GM12878 (cell line): ENCODE results near the gene SH3GL2. TPM values are rescaled to one million over a fixed set of nuclear protein-coding genes. Genes with fewer than 3 reads are reported as not detected.

ENCODE experiments used
- ATAC-seq: fragments of 200-7000 bp; cut with Tn5 transposase; 3 replicates; pipeline ENCODE4 v1.9.1; 2020; ENCODE audit warnings: mild to moderate bottlenecking, moderate library complexity
- BruUV-seq: library from RNA; stranded (reverse); fragments of 400-500 nt; replicated peaks from 2 replicates; lab custom pipeline; 2021; lab: Mats Ljungman, UMichigan
- CTCF ChIA-PET: fragments of 300-600 bp; sonication (Branson Sonifier 250); formaldehyde crosslinking; extraction: SDS; loops from one replicate; lab custom pipeline; 2021; ENCODE audit warnings: inconsistent platforms; lab: Yijun Ruan, JAX
- POLR2A ChIA-PET: fragments of 350-600 bp; formaldehyde crosslinking; extraction: SDS; loops from one replicate; lab custom pipeline; 2021; ENCODE audit warnings: inconsistent platforms; lab: Charles Lee
- RAD21 ChIA-PET: fragments of 300-600 bp; sonication (Branson Sonifier 250); formaldehyde crosslinking; loops from one replicate; lab custom pipeline; 2023; ENCODE audit warnings: antibody characterized with exemption; ENCODE audit not compliant: unreplicated experiment; lab: Charles Lee
- SMC1A ChIA-PET: fragments of 300-600 bp; sonication (Branson Sonifier 250); formaldehyde crosslinking; loops from one replicate; lab custom pipeline; 2023; ENCODE audit not compliant: unreplicated experiment, uncharacterized antibody; lab: Charles Lee
- DNase-seq: peaks from one replicate; pipeline ENCODE4 v3.0.0-alpha.2; 2011; ENCODE audit warnings: low read depth, low spot score
- FAIRE-seq: peaks from 3 replicates; lab custom pipeline; 2011; peaks lifted over from hg19 to GRCh38; lab: Jason Lieb, UNC
- H2AFZ ChIP-seq: 2 replicates; pipeline ENCODE4 v1.6.0; 2011; ENCODE audit warnings: low read depth, low read length, control low read depth; ENCODE audit not compliant: control insufficient read depth
- H3K27ac ChIP-seq: 2 replicates; pipeline ENCODE4 v1.5.1; 2011; ENCODE audit warnings: control low read depth; ENCODE audit not compliant: control insufficient read depth, insufficient read depth
- H3K27me3 ChIP-seq, 2 experiments: replicated peaks in 1 of 2; 2 replicates each; pipeline versions ENCODE4 v1.6.0 to v1.6.1; 2011; ENCODE audit warnings: low read length in 1 of 2; ENCODE audit not compliant: control insufficient read depth in 2 of 2, insufficient read depth in 2 of 2
- H3K36me3 ChIP-seq, 2 experiments: 2 replicates each; pipeline ENCODE4 v1.5.1; 2011; ENCODE audit warnings: low read length in 1 of 2; ENCODE audit not compliant: control insufficient read depth in 2 of 2, insufficient read depth in 2 of 2
- H3K4me1 ChIP-seq: 2 replicates; pipeline ENCODE4 v1.6.1; 2011; ENCODE audit warnings: mild to moderate bottlenecking, low read length, moderate library complexity, mixed read lengths; ENCODE audit not compliant: control insufficient read depth, insufficient read depth
- H3K4me2 ChIP-seq: 2 replicates; pipeline ENCODE4 v1.6.0; 2011; ENCODE audit warnings: control low read depth; ENCODE audit not compliant: control insufficient read depth, insufficient read depth
- H3K4me3 ChIP-seq: fragments of 200-600 bp; sonication (generic); 2 replicates; pipeline ENCODE4 v1.5.1; 2016
- H3K79me2 ChIP-seq: 2 replicates; pipeline ENCODE4 v1.6.0; 2011; ENCODE audit warnings: low read length; ENCODE audit not compliant: control insufficient read depth, insufficient read depth
- H3K9ac ChIP-seq: 2 replicates; pipeline ENCODE4 v1.8.0; 2011; ENCODE audit warnings: low read length, control low read depth, mixed read lengths; ENCODE audit not compliant: control insufficient read depth, insufficient read depth
- H3K9me3 ChIP-seq: replicated peaks from 3 replicates; pipeline ENCODE4 v1.5.1; 2011; ENCODE audit warnings: mild to moderate bottlenecking, low read length; ENCODE audit not compliant: control insufficient read depth, insufficient read depth
- H4K20me1 ChIP-seq: 2 replicates; pipeline ENCODE4 v1.6.0; 2011; ENCODE audit not compliant: control insufficient read depth, insufficient read depth
- BMI1 ChIP-seq: fragments of 450-650 bp; IDR thresholded peaks from 2 replicates; pipeline ENCODE4 v1.6.1; 2016; ENCODE audit warnings: mild to moderate bottlenecking, moderate library complexity, borderline replicate concordance
- HDAC6 ChIP-seq: fragments of 200-600 bp; sonication (generic); IDR thresholded peaks from one replicate; pipeline ENCODE4 v1.8.0; 2017; ENCODE audit warnings: antibody characterized with exemption; ENCODE audit not compliant: unreplicated experiment
- JUND ChIP-seq: IDR thresholded peaks from 2 replicates; pipeline ENCODE4 v1.6.1; 2012; ENCODE audit warnings: low read depth, mild to moderate bottlenecking, low read length, improper control_type of control experiment, moderate library complexity
- MTA2 ChIP-seq: fragments of 450-650 bp; IDR thresholded peaks from 2 replicates; pipeline ENCODE4 v1.6.1; 2016; ENCODE audit warnings: low read depth, mild to moderate bottlenecking, moderate library complexity
- POLR2A ChIP-seq: IDR thresholded peaks from 2 replicates; pipeline ENCODE4 v1.6.1; 2011; ENCODE audit warnings: low read depth, mild to moderate bottlenecking, low read length
- RAD21 ChIP-seq: IDR thresholded peaks from 2 replicates; pipeline ENCODE4 v1.6.1; 2011; ENCODE audit warnings: mild to moderate bottlenecking, low read depth, low read length, moderate library complexity; ENCODE audit not compliant: insufficient read depth
- RB1 ChIP-seq: fragments of 450-650 bp; formaldehyde crosslinking; IDR thresholded peaks from 2 replicates; pipeline ENCODE4 v1.6.1; 2017; ENCODE audit warnings: mild to moderate bottlenecking, borderline replicate concordance
- SMC3 ChIP-seq: IDR thresholded peaks from 2 replicates; pipeline ENCODE4 v1.6.1; 2011; ENCODE audit warnings: low read length, improper control_type of control experiment, borderline replicate concordance
- SREBF1 ChIP-seq: IDR thresholded peaks from 2 replicates; pipeline ENCODE4 v1.6.1; 2012; ENCODE audit warnings: mild to moderate bottlenecking, low read length
- TAF1 ChIP-seq: IDR thresholded peaks from 2 replicates; pipeline ENCODE4 v1.6.1; 2011; ENCODE audit warnings: mild to moderate bottlenecking, low read depth, low read length, borderline replicate concordance
- ZNF207 ChIP-seq: fragments of 450-650 bp; IDR thresholded peaks from 2 replicates; pipeline ENCODE4 v1.6.1; 2014; ENCODE audit warnings: antibody characterized with exemption, mild to moderate bottlenecking, borderline replicate concordance
- ZSCAN29 ChIP-seq: fragments of 450-650 bp; IDR thresholded peaks from 2 replicates; pipeline ENCODE4 v1.6.1; 2017; ENCODE audit warnings: mild to moderate bottlenecking, moderate library complexity
- WGBS: methylation state at CpG from one replicate; pipeline ENCODE4 v1.1.6; 2016; ENCODE audit warnings: low lambda C conversion rate; ENCODE audit not compliant: insufficient replicate concordance, insufficient coverage; ENCODE audit errors: missing lambda C conversion rate; 5-methylcytosine and 5-hydroxymethylcytosine counted together
- in situ Hi-C: fragments of 300-500 bp; cut with MboI; formaldehyde crosslinking; loops from 9 replicates; pipeline ENCODE4 v1.14.3; 2018; ENCODE audit warnings: mixed read lengths
- intact Hi-C: fragments of 100-400 bp; cut with micrococcal nuclease; formaldehyde crosslinking; loops from one replicate; pipeline ENCODE4 v1.14.2; 2022; ENCODE audit not compliant: unreplicated experiment
- polyA plus RNA-seq, 11 experiments: library from polyadenylated mRNA; depleted of rRNA in 4 of 11; unstranded in 6 of 11; stranded (reverse) in 5 of 11; fragments of >200 nt; fragmentation: Nextera tagmentation in 4 of 11; fragmentation: Illumina TruSeq in 1 of 11; extraction: Ambion mirVana in 4 of 11; extraction: Trizol in 1 of 11; gene quantifications; 1 replicate in 1 of 11; 2 replicates in 10 of 11; pipeline versions ENCODE4 v1.2.1 to v1.2.3, GENCODE V29; 2011 to 2016; ENCODE audit warnings: inconsistent platforms in 2 of 11, missing spikeins in 2 of 11, low read depth in 1 of 11
- total RNA-seq, 4 experiments: library from RNA; depleted of rRNA in 3 of 4; stranded (reverse); fragments of >200 nt in 3 of 4; fragmentation: Illumina TruSeq in 1 of 4; extraction: Trizol in 1 of 4; gene quantifications; 2 replicates each; pipeline versions ENCODE4 v1.2.1 to v1.2.3, GENCODE V29; 2013 to 2021
- TF ChIP-seq, protein P1 (sequence below): fragments of 450-650 bp; formaldehyde crosslinking; IDR thresholded peaks from 2 replicates; pipeline ENCODE4 v1.4.0; 2020; ENCODE audit warnings: mild to moderate bottlenecking, moderate library complexity
- TF ChIP-seq, protein P2 (sequence below): fragments of 450-650 bp; IDR thresholded peaks from 2 replicates; pipeline ENCODE4 v1.6.1; 2017; ENCODE audit warnings: mild to moderate bottlenecking, moderate library complexity

Gene SH3GL2
- total and polyA plus RNA-seq, 10 of the 15 experiments (the other 5 are each of a cell fraction or from before 2014, with no cell fraction given): not detected

GRCh38 chr9:17611342-17611741 lies 32.5 kb downstream of the SH3GL2 start (continued):
- TF ChIP-seq RB1 (no peak), POLR2A (no peak), RAD21 (no peak), HDAC6 (no peak)

DNA sequence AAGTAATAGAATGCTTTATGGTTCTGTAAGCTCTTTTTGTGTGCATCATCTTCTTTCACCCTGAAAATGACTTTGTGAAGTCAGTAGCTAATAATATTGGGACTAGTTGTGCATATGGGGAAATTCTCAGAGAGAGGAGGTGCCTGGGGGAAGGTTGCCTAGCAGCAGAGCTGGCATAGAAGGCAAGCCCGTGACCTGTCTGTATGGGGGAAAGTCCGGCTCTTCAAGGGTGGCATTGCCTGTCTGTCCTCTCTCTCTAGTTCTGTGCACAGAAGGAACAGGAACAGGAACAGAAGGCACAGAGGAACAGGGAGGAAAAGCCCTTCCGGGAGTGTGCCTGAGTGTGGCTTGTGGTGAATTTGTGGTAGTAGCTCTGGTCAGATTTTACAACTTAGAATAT lies 33.1 kb downstream of the SH3GL2 start:
- 0% methylated on average over 3 of the region's 3 CpGs for whole genome bisulfite sequencing
- no peak for TF ChIP-seq JUND
- TF ChIP-seq BMI1: no peak
- TF ChIP-seq, protein P1, sequence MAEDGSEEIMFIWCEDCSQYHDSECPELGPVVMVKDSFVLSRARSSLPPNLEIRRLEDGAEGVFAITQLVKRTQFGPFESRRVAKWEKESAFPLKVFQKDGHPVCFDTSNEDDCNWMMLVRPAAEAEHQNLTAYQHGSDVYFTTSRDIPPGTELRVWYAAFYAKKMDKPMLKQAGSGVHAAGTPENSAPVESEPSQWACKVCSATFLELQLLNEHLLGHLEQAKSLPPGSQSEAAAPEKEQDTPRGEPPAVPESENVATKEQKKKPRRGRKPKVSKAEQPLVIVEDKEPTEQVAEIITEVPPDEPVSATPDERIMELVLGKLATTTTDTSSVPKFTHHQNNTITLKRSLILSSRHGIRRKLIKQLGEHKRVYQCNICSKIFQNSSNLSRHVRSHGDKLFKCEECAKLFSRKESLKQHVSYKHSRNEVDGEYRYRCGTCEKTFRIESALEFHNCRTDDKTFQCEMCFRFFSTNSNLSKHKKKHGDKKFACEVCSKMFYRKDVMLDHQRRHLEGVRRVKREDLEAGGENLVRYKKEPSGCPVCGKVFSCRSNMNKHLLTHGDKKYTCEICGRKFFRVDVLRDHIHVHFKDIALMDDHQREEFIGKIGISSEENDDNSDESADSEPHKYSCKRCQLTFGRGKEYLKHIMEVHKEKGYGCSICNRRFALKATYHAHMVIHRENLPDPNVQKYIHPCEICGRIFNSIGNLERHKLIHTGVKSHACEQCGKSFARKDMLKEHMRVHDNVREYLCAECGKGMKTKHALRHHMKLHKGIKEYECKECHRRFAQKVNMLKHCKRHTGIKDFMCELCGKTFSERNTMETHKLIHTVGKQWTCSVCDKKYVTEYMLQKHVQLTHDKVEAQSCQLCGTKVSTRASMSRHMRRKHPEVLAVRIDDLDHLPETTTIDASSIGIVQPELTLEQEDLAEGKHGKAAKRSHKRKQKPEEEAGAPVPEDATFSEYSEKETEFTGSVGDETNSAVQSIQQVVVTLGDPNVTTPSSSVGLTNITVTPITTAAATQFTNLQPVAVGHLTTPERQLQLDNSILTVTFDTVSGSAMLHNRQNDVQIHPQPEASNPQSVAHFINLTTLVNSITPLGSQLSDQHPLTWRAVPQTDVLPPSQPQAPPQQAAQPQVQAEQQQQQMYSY: no peak
- TF ChIP-seq MTA2: no peak
- no peak for TF ChIP-seq ZSCAN29
- TF ChIP-seq, protein P2, sequence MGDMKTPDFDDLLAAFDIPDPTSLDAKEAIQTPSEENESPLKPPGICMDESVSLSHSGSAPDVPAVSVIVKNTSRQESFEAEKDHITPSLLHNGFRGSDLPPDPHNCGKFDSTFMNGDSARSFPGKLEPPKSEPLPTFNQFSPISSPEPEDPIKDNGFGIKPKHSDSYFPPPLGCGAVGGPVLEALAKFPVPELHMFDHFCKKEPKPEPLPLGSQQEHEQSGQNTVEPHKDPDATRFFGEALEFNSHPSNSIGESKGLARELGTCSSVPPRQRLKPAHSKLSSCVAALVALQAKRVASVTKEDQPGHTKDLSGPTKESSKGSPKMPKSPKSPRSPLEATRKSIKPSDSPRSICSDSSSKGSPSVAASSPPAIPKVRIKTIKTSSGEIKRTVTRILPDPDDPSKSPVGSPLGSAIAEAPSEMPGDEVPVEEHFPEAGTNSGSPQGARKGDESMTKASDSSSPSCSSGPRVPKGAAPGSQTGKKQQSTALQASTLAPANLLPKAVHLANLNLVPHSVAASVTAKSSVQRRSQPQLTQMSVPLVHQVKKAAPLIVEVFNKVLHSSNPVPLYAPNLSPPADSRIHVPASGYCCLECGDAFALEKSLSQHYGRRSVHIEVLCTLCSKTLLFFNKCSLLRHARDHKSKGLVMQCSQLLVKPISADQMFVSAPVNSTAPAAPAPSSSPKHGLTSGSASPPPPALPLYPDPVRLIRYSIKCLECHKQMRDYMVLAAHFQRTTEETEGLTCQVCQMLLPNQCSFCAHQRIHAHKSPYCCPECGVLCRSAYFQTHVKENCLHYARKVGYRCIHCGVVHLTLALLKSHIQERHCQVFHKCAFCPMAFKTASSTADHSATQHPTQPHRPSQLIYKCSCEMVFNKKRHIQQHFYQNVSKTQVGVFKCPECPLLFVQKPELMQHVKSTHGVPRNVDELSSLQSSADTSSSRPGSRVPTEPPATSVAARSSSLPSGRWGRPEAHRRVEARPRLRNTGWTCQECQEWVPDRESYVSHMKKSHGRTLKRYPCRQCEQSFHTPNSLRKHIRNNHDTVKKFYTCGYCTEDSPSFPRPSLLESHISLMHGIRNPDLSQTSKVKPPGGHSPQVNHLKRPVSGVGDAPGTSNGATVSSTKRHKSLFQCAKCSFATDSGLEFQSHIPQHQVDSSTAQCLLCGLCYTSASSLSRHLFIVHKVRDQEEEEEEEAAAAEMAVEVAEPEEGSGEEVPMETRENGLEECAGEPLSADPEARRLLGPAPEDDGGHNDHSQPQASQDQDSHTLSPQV: no peak
- TF ChIP-seq SMC3: no peak
- TF ChIP-seq SREBF1: no peak
- TF ChIP-seq ZNF207: no peak
- TF ChIP-seq TAF1: no peak

More for the DNA sequence above, 33.1 kb downstream of the SH3GL2 start:
- Histone ChIP-seq H3K4me2 (no peak overlapping the region), H3K36me3 (no peaks in the 10 kb centered on the region), H4K20me1 (no peaks in the 10 kb centered on the region), H3K9me3 (no peaks in the 10 kb centered on the region), H3K4me1 (no peaks in the 10 kb centered on the region), H3K9ac (no peak overlapping the region), H2AFZ (no peak overlapping the region), H3K27ac (no peak overlapping the region), H3K4me3 (no peak overlapping the region), H3K27me3 (no peaks in the 10 kb centered on the region), H3K79me2 (no peaks in the 10 kb centered on the region)
- RAD21 ChIA-PET: no interaction called here
- FAIRE-seq (no peak), DNase-seq (no peak), ATAC-seq (peak; percentile 57)
- BruUV-seq: no TSS peak
- intact Hi-C loops: no loop called here
- POLR2A ChIA-PET: no interaction called here
- SMC1A ChIA-PET: no interaction called here
- in situ Hi-C loops: no loop called here
- CTCF ChIA-PET: interaction anchor here (1.8 kb wide), 1 partner anchor 10 kb away, joined by 4 read pairs; no protein-coding TSS in a partner anchor
